Measurements from ENCODE around the gene SERPINB11. TPM values are rescaled to one million over a fixed set of nuclear protein-coding genes. Genes with fewer than 3 reads are reported as not detected.
"Not testable (repeated sequence)": the region's sequence is repeated elsewhere in the genome, so short reads cannot be mapped to it uniquely, and the experiment has no call there.

SERPINB11 gene
- total RNA-seq: not detected
- polyA plus RNA-seq: under 1 TPM in 1 of 3 donors, not detected in 2; 0.07 TPM
- long read RNA-seq, donor 1: 0 reads
- long read RNA-seq, donor 2: 0 reads
- long read RNA-seq, donor 3: 0 reads
- long read RNA-seq, donor 4: 0 reads
- long read RNA-seq, donor 5: 0 reads
- long read RNA-seq, donor 6: 0 reads
- long read RNA-seq, donor 7: 0 reads
- long read RNA-seq, donor 8: 0 reads
- long read RNA-seq, donor 9: 0 reads
- long read RNA-seq, donor 10: 0 reads

GRCh38 chr18:63702660-63703059 is at the start of gene SERPINB11:
Gene SERPINB11, plus strand, starts transcription at chr18:63702960. Its CDS starts 7,234 bp downstream, at chr18:63710194.
- WGBS, 4 donors: 44 to 59% (median 57%) methylated on average over 2 of the region's 2 CpGs
- no peak for DNase-seq
- Histone ChIP-seq H3K27me3 (no peaks in the 10 kb centered on the region), H3K4me1 (replicated peaks in 1 of 2) (no peaks in the 10 kb centered on the region), H3K4me3 (no peak within 1 kb of the TSS), H3K36me3 (replicated peaks in 1 of 2) (no peaks in the 10 kb centered on the region), H3K9me3 (replicated peaks in 1 of 3) (no peaks in the 10 kb centered on the region), H3K27ac (no peak within 1 kb of the TSS)
- intact Hi-C loops (cut with DNase I): no loop called here
- TF ChIP-seq POLR2A (IDR thresholded peaks at IDR 0.05): no peak
- no peak for TF ChIP-seq CTCF (IDR thresholded peaks at IDR 0.05)

GRCh38 chr18:63658920-63659319 is 43.8 kb upstream of the SERPINB11 start:
- 72 to 87% (median 80%) methylated on average over 4 of the region's 4 CpGs for WGBS, 4 donors

GRCh38 chr18:63661750-63662149 is 41.0 kb upstream of the SERPINB11 start, which contains the start of gene SERPINB3:
Gene SERPINB3, minus strand, starts transcription at chr18:63661893. Its CDS starts 677 bp downstream, at chr18:63661216.
- H3K27me3 ChIP-seq; H3K27ac ChIP-seq; H3K9me3 ChIP-seq (replicated peaks in 1 of 3); H3K4me1 ChIP-seq (replicated peaks in 1 of 2); H3K36me3 ChIP-seq (replicated peaks in 1 of 2); H3K4me3 ChIP-seq; DNase-seq; intact Hi-C loops (cut with DNase I): not testable (repeated sequence)
- WGBS, 4 donors: 48 to 67% (median 60%) methylated on average over 2 of the region's 3 CpGs

More at GRCh38 chr18:63658920-63659319, 43.8 kb upstream of the SERPINB11 start:
- H3K36me3 ChIP-seq (replicated peaks in 1 of 2); H3K9me3 ChIP-seq (replicated peaks in 1 of 3); DNase-seq; H3K4me1 ChIP-seq (replicated peaks in 1 of 2); intact Hi-C loops (cut with DNase I); H3K27ac ChIP-seq; H3K27me3 ChIP-seq; H3K4me3 ChIP-seq: not testable (repeated sequence)

- no peaks in the 10 kb centered on the region for H3K27me3 ChIP-seq
- WGBS, 4 donors: 73 to 96% (median 79%) methylated on average over 1 of the region's 1 CpG
- H3K4me3 ChIP-seq: no peak overlapping the region
- H3K9me3 ChIP-seq (replicated peaks in 1 of 3): no peaks in the 10 kb centered on the region
- intact Hi-C loops (cut with DNase I): no loop called here
- DNase-seq: no peak
- no peak overlapping the region for H3K27ac ChIP-seq
- H3K36me3 ChIP-seq (replicated peaks in 1 of 2): no peaks in the 10 kb centered on the region
- TF ChIP-seq POLR2A (IDR thresholded peaks at IDR 0.05) (no peak), CTCF (IDR thresholded peaks at IDR 0.05) (no peak)
- H3K4me1 ChIP-seq (replicated peaks in 1 of 2): no peaks in the 10 kb centered on the region
Observed at GRCh38 chr18:63664571-63664970, 38.2 kb upstream of the SERPINB11 start.

- no peak for TF ChIP-seq CTCF (IDR thresholded peaks at IDR 0.05)
- TF ChIP-seq POLR2A (IDR thresholded peaks at IDR 0.05): no peak
- Histone ChIP-seq H3K4me3 (no peak overlapping the region), H3K9me3 (replicated peaks in 1 of 3) (no peaks in the 10 kb centered on the region), H3K27ac (no peak overlapping the region), H3K36me3 (replicated peaks in 1 of 2) (no peaks in the 10 kb centered on the region), H3K4me1 (replicated peaks in 1 of 2) (no peaks in the 10 kb centered on the region), H3K27me3 (no peaks in the 10 kb centered on the region)
- DNase-seq: no peak
- WGBS, 4 donors: 24 to 34% (median 26%) methylated on average over 5 of the region's 5 CpGs
- intact Hi-C loops (cut with DNase I): no loop called here
Observed at GRCh38 chr18:63676526-63677323, 26.0 kb upstream of the SERPINB11 start.

All from adrenal gland (tissue), 19 donors.